ENCODE results near the gene TAS1R1.

TAS1R1 gene

GRCh38 chr1:6519491-6519934 is 35.6 kb upstream of the TAS1R1 start:
- DNase-seq (ENCODE audit: low read depth), result no peak
- no peak for TF ChIP-seq CTCF (IDR thresholded peaks at IDR 0.05; ENCODE audit: control insufficient read depth, insufficient read depth, low read depth, low read length, missing control alignments)
- no peak overlapping the region for H3K4me3 ChIP-seq (ENCODE audit: control insufficient read depth, low read depth, low read length)

- DNase-seq (ENCODE audit: low read depth), result peak; percentile 68
- no peak for TF ChIP-seq CTCF (IDR thresholded peaks at IDR 0.05; ENCODE audit: control insufficient read depth, insufficient read depth, low read depth, low read length, missing control alignments)
- no peak overlapping the region for H3K4me3 ChIP-seq (ENCODE audit: control insufficient read depth, low read depth, low read length)
These were observed 35.0 kb upstream of the TAS1R1 start for GRCh38 chr1:6519935-6520671.

- H3K4me3 ChIP-seq (ENCODE audit: control insufficient read depth, low read depth, low read length), result no peak overlapping the region
- TF ChIP-seq CTCF (IDR thresholded peaks at IDR 0.05; ENCODE audit: control insufficient read depth, insufficient read depth, low read depth, low read length, missing control alignments), result no peak
- DNase-seq (ENCODE audit: low read depth), result no peak
These were observed 33.6 kb upstream of the TAS1R1 start for GRCh38 chr1:6521536-6521935.

- TF ChIP-seq CTCF (IDR thresholded peaks at IDR 0.05; ENCODE audit: control insufficient read depth, insufficient read depth, low read depth, low read length, missing control alignments), result peak; percentile 64
- H3K4me3 ChIP-seq (ENCODE audit: control insufficient read depth, low read depth, low read length), result no peak overlapping the region
- DNase-seq (ENCODE audit: low read depth), result no peak
These were observed 31.5 kb upstream of the TAS1R1 start for GRCh38 chr1:6523566-6523965.

- no peak for TF ChIP-seq CTCF (IDR thresholded peaks at IDR 0.05; ENCODE audit: control insufficient read depth, insufficient read depth, low read depth, low read length, missing control alignments)
- DNase-seq (ENCODE audit: low read depth), result no peak
- no peak overlapping the region for H3K4me3 ChIP-seq (ENCODE audit: control insufficient read depth, low read depth, low read length)
These were observed 28.8 kb upstream of the TAS1R1 start for GRCh38 chr1:6526316-6526715.

GRCh38 chr1:6528492-6528891 is 26.6 kb upstream of the TAS1R1 start:
- TF ChIP-seq CTCF (IDR thresholded peaks at IDR 0.05; ENCODE audit: control insufficient read depth, insufficient read depth, low read depth, low read length, missing control alignments), result no peak
- H3K4me3 ChIP-seq (ENCODE audit: control insufficient read depth, low read depth, low read length), result no peak overlapping the region
- no peak for DNase-seq (ENCODE audit: low read depth)
